Activated T-helper 1 cell treated with anti-CD3 and anti-CD28 coated beads, Interleukin-2, amount 50 U/mL, for 16 hours (primary cell): ENCODE results near the gene NANOS1.
A peak's percentile ranks its signal among the peaks of the same experiment; 100 is the strongest.
"Not testable (repeated sequence)": the region's sequence is repeated elsewhere in the genome, so short reads cannot be mapped to it uniquely, and the experiment has no call there.

ENCODE experiments used
- DNase-seq, 2 donors: peaks; one replicate each; pipeline ENCODE4 v3.0.0-alpha.2; 2020; ENCODE audit warnings: low read depth in 1 of 2, low spot score in 1 of 2

The NANOS1 gene

DNA sequence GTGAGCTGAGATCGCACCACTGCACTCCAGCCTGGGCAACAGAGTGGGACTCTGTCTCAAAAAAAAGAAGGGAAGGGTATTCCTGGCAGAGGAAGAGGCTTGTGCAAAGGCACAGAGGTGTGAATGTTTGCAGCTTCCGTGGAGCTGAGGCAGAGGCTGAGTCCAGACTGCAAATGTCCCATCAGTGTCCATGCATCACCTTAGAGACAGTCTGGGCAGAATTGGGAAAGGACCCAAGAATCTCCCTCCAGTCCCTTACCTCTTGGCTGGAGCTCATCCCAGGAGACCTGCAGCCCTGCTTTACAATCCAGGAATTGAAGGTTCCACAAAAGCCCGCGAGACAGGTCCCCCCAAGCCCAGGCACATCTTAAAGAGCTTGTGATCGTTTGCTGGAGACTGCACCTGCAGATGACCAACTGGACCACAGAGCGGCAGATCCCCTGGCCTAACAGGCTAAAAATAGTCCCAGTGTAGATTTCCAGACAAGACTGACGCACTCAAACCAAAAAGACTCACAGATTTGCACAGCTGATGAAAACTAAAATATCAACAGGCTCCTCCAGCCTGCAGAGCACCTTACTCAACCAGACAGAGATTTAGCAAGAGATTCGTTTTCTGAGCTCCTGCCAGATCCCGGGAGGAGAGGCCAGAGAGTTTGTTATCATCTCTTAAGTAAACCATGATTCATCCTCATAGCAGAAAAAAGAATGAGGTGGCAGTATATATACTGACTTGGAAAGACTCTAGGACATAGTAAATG, 22.9 kb upstream of the NANOS1 start:
- DNase-seq, result no peak

DNA sequence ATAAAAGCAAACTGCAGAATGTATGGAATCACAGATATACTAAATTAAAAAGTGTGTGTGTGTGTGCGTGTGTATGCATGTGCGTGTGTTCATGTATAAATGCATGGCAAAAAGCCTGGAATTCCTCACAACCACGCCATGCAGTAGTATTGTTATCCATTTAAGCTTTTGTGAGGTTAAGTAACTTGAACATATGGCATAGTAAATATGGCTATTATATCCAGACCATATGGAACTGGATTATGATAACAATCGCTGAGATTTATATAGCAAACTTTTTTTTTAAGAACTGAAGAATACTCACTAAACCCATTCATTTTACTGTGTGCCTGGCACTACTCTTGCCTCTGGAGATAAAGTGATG, 22.3 kb upstream of the NANOS1 start:
- no peak for DNase-seq

DNA sequence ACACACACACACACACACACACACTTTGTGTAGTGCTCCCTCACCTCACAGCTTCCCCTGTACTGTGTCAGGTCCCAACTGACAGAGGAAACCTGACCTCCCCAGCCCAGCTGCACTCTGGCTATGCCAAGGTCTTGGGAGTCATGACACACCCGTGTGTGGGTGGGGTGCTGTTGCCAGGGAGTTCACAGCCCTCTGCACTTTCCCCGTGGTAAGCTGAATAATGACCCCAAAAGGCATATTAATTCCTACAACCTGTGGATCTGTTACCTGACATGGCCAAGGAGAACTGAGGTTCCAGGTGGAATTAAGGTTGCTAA, 8.9 kb upstream of the NANOS1 start:
- DNase-seq, result no peak

DNA sequence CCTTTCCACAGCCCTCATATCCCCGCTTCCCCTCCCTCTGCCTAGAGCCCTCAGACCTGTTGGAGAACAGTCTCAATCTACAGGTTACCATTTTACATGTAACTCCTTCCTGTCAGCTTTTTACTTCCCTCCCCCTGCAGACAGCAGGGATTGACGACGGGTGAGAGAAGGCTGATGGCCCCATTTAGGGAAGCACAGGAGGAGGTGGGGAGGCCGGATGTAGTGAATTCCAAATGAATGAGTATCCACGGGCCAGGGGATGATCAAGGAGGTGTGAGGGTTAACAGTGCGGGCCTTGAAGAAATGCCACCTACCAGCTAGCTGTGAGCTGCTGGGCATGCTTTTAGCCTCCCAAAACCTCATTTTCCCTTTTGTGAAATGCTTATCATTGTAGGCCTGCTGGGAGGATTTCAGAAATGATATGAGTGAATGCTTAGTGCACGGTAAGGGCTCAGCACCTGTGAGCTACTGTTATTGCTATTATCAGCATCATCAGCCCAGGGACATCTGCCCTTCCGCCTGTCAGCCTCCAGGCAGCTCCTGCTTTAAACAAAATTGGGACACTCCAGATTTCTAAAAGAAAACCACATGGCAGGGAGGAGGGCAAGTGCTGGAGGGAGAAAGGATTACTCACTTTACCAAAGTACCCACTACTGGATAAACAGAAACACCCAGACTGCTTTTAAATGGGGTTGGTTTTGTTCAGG, 6.5 kb upstream of the NANOS1 start:
- DNase-seq, result no peak

DNA sequence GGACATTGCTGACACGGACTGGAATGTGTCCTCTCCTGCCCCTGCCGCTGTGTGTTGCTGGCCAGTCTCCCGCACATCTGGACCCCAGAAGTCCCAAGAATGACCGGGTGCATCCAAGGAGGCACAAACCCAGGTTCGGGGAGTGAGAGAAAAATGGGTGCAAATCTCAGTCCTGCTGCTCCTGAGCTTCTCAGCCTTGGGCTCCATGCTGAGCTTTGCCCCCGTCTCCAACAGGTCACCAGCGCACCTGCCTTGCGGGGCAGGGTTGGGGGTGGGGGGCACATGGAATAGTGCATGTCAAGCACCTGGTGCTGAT, 6.0 kb upstream of the NANOS1 start:
- DNase-seq, result no peak

DNA sequence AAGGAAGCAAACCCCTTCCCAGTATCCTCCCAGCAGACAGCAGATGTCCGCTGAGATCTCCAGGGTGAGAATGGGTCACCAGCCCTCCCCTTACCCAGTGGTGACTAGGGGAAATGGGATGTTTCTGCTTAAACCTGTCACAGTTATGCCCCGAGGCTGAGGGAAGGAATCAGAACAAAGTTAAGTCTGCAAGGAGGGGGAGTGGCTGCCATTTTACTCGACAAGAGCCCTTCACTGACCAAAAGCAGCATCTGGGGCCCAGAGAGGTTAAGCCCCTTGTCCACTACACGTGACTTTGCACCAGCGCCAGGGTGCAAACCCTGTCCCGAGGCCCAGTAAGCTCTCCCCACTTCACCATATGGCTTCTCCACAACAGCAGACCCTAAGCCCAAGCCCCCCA, 4.6 kb upstream of the NANOS1 start:
- DNase-seq, result no peak

DNA sequence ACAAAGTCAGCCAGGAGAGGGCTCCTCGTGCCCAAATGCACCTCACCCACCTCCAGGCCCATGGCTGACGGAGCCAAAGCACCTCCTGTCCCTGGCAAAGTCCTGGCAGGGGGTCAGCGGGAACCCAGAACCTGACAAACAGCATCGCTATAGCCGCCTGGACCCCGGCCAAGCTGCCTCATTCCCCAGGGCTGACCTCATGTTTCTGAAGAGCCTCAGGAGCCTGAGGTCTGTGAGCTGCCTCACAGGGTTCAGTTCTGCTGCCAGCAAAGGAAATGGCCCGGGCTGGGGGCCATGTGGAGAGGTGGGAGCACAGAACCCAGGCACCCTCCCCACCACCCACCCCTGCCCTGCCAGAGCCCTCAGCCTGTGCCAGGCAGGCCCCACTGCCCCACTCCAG, 4.2 kb upstream of the NANOS1 start:
- no peak for DNase-seq

DNA sequence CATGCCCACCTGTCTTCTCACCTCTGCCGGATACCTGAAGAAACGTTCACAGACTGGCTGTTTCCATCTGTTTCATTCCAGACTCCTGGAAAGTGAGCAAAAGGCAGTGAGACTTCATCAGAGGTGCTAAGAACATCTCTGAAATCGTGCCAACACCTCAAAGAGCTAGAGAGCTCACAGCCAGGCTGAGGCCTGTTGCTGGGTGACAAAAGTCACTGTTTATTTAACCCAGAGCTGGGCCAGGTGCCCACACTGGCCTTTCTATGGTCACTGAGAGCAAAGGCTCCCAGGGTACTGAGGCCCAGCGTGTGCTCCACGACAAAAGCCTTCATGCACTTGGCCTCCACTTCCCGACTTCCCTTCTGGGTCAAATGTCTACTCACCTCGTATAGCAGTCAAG, 3.7 kb upstream of the NANOS1 start:
- no peak for DNase-seq

DNA sequence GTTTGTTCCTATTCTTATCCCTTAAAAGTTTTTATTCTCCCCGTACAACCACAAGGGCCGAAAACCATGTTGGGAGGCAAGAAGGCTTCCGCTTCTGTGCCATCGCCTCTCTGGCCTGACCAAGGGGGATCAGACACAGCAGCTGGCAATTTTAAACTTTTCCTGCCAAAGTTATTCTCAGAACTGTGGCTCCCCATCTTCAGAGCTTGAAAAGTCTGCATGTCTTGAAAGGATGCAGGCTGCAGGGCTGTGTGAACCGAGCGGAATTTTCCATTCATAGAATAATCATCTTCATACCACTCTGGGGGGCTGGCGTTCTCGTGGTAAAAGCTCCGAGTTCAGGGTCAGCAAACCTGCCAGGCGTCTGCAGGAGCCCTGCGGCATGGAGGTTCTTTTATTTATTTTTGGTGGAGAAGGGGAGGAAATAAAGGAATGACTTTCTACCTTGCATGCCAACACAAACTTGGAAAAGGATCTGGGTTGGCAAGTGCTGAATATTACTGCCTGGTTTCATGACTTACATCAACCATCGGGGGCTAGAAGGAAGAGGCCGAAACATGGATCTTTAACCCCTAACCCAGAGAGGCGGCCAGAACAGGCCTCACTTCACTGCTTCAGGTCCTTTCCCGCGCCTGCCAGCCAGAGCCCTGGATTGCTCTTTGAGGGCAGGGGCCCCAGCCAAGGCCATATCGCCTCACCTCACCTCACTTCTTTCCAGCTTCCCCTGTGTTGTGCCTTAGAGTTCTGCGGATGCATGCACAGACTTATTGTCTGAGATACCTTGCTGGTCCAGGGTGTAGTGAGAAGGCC, 3.0 kb upstream of the NANOS1 start:
- DNase-seq, result no peak

DNA sequence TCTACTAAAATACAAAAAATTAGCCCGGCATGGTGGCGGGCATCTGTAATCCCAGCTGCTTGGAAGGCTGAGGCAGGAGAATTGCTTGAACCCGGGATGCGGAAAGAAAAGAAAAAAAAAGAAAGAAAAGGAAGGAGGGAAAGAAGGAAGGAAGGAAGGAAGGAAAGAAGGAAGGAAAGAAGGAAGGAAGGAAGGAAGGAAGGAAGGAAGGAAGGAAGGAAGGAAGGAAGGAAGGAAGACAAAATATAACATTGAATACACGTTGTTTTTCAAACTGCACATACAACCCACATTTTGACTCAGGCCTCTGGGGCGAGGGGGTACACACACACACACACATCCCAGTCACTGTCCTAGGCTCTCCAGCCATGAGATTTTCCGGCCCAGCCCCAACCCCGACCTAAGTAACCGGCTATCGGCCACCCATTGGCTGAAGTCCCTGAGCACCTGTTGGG, 1.0 kb upstream of the NANOS1 start:
- DNase-seq, result not testable (repeated sequence)

DNA sequence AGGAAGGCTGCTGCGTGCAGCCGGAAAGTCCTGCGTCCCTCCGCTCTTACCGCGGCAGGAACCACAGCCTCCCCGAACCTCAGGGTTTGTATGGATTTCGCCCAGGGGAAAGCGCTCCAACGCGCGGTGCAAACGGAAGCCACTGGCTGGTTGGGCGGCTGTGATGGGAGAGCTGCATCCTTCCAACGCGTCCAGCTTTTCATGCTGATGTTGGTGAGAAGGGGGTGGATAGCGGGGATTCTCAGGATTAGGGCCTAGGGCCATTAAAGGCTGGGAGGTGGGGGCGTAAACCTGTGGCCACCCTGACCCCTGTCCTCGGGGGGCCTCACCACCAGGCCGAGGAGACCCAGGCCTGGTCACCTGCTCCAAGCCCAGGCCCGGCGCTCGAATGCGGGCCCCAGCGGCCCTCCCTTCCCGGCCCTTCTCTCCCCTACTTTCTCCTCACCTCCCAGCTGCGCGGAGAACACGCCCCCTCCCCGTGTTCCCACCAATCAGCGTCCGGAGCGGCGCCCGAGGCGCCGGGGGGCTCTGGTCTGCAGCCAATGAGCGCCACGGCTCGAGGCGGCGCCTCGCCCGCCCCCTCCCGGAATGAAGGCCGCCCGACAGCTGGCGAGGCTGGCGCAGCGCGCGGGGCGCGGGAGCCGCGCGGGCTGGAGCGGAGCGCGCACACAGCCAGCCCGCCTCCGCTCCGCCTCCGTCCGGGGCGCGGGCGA, 458 bp upstream of the NANOS1 start:
- DNase-seq, result peak; percentile 51 to 71

DNA sequence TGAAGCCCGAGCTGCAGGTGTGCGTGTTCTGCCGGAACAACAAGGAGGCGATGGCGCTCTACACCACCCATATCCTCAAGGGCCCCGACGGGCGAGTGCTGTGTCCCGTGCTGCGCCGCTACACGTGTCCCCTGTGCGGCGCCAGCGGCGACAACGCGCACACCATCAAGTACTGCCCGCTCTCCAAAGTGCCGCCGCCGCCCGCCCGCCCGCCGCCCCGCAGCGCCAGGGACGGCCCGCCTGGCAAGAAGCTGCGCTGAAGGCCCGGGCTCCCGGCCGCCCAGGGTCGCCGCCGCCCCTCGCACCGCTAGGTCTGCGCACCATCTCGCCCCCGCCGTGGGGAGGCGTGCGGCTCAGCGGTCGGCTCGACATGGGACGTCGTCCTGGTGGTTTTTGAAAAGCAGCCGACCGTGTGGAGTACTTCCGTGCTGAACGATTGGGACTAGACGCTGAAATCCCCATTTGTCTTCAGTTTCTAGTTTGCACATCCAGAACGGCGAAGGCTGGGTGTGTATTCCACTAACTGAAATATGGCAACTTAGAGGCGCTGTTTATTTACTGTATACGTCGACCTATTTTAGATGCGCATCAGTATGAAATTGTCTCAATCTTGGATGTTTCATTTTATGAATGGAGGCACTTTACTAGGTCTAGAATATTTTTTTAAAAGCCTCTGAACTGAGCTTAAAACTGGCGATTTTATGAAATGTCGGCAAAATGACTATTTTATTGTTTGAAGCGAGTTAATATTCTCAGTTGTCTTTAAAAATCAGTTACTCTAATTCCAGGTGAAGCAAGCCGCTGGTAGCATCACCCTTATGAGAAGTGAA, 1.1 kb downstream of the NANOS1 start:
- peak in 1 of 2 donors; percentile 11 for DNase-seq

DNA sequence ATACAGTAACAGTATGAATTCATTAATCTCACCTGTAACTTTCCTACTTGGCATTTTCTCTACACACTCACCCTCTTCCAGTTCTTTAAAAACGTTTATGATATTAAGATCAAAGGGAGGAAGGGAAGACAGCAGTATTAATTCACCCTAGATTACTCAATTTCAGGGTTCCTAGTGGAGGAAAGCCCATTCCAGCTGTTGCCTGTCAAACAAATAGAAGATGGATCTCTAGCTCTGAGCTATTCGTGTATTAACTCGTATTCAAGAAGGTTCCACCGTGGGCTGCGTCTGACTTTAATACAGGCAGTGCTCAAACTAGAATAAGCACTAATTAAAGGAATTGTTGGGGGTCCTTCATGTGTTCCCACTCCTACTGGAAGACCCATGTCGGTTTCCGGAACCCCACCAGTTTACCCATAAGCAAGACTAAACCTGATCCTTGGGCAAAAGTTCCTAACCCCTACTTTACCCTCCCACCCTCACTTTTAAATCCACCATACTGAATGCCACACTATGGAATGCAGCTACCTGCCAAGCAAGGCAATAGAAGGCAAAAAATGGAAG, 2.1 kb downstream of the NANOS1 start:
- no peak for DNase-seq

DNA sequence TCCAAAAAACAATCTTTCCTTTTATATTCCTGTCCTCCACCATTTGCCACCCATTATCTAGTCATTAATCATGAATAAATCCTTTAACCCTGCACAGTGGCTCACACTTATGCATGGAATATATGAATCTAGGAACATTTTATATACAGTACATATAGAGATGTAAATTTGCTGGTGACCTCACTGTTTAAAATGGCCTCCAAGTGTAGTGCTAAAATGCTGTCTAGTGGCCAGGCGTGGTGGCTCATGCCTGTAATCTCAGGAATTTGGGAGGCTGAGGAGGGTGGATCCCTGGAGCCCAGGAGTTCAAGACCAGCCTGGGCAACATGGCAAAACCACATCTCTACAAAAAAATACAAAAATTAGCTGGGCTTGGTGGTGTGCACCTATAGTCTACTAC, 9.6 kb downstream of the NANOS1 start:
- no peak for DNase-seq

DNA sequence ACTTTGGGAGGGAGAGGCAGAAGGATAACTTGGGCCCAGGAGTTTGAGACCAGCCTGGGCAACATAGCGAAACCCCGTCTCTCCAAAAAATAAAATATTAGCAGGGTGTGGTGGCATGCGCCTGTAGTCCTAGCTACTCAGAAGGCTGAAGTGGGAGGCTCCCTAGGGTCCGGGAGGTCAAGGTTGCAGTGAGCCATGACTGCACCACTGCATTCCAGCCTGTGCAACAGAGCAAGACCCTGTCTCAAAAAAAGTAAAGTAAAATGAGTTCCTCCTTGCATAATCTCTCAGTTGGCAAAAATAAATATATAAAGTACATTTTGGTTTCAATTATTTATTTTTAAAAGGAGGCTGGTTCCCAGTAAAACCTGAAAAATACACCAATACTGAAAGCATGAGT, 11.8 kb downstream of the NANOS1 start:
- no peak for DNase-seq

DNA sequence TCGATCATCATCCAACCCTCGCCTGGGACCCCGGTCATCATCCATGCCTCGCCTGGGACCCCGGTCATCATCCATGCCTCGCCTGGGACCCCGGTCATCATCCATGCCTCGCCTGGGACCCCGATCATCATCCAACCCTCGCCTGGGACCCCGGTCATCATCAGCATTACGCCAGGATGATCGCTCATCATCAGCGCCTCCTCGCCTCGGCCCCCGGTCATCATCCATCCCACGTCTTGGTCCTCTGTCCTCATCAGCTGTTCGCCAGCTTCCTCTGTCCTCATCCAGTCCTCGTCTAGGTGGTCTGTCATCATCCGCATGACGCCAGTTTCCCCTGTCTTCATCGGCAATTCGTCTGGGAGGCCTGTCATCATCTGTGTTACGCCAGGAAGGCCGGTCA, 12.7 kb downstream of the NANOS1 start:
- DNase-seq, result no peak

DNA sequence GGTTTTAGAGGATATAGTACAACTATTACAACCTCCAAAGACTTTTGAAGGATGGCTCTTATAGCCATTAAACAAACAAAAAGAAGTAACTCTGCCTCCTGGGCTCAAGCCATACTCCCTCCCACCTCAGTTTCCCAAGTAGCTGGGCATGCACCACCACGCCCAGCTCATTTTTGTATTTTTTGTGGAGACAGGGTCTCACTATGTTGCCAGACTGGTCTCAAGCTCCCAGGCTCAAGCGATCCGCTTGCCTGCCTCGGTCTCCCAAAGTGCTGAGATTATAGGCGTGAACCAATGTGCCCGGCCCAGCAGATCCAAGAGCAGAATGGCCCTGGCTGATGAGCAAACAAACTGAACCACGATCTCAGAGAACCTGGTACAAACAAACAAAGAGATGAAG, 16.0 kb downstream of the NANOS1 start:
- DNase-seq, result no peak

DNA sequence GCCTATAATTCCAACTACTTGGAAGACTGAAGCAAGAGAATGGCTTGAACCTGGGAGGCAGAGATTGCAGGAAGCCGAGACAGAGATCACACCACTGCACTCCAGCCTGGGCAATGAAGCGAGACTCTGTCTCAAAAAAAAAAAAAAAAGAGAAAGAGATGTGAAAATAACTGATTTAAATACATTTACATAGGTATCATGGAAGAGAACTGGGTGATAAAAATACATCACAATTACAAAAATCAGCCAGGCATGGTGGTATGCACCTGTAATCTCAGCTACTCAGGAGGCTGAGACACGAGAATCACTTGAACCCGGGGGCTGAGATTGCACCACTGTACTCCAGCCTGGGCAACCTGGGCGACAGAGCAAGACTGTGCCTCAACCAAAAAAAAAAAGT, 19.8 kb downstream of the NANOS1 start:
- DNase-seq, result no peak

DNA sequence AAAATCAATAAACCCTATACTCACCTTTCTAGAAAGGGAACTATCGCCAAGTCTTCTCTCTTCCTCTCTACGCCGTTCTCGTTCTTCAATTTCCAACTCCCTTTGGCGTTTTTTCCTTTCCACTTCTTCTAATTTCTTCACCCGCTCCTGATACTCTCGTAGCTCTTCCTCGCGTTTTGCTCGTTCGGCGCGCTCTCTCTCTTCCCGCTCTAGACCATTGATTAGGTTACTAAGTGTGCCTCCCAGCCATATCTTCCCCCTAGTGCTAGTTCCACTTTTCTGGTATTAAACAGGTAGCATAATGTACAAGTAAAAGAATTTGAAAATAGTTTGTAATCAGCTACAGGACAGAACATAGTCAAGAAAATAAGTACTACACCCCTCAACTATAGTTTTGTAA, 20.3 kb downstream of the NANOS1 start:
- no peak for DNase-seq

DNA sequence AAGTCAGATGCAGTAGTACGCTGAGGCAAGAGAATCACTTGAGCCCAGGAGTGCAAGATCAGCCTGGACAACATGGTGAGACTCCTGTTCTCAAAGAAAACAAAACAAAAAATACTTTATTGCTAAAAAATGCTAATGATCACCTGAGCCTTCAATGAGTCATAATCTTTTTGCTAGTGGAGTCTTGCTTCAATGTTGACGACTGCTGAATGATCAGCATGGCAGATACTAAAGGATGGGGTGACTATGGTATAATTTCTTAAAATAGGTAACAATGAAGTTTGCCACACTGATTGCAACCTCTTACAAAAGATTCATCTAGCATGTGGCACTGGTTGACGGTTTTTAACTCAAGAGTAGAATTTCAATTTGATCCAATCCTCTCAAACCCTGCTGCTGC, 22.3 kb downstream of the NANOS1 start:
- no peak for DNase-seq

DNA sequence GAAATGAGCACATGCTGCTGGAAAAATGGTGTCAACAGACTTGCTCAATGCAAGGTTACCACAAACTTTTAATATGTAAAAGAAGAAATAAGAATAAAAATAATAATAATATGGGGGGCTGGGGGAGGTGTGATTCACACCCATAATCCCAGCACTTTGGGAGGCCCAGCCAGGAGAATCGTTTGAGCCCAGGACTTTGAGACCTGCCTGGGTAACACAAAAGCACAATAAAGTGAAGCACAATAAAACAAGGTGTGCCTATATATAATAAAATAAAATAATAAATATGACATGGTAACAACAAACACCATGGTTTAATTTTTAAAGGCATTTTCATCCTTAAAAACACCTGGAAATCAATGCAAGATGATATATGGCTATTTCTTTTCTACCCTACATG, 26.0 kb downstream of the NANOS1 start:
- DNase-seq, result no peak
